Retina (tissue), 1 donor: ENCODE results near the gene THEM4.
"Not testable (repeated sequence)": the region's sequence is repeated elsewhere in the genome, so short reads cannot be mapped to it uniquely, and the experiment has no call there.

Experiments
- DNase-seq: peaks from one replicate; pipeline ENCODE4 v3.0.0-alpha.2; 2016

Gene THEM4

DNA sequence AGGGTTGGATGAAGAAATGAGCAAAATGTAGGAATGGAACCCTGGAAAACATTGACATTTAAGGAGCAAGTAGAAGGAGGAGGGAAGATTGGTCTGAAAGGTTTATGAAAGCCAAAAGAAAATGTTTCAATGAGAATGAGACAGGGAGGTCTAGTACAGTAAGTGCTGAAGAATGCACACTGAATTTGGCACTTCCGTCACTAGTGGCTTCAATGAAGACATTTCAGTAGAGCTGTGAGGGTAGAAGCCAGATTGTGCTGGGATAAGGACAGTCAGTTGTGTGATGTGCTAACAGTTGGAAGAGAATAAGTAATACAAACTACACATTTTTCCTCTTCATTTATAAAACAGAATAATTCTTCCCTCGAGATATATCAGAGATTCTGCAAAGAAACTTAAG is 17.1 kb downstream of the THEM4 start:
- no peak for DNase-seq

DNA sequence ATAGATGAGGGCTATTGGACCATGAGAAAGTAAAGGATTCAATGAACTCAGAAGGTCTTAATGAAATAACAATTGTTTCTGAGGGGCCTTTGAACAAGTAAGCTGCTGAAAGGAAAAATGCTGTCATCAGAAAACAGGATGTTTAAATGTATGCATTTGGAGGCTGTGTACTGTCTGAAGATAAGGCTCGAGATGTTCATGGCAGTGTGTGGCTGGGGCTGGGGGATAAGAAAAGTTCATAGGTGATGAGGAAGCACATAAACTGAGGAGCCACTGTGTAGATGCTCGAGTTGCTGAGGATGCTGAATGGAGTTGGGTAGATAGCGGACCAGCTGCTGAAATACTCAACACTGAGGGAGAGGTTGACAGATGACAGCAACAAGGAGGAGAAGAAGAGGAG is 17.8 kb downstream of the THEM4 start:
- no peak for DNase-seq

DNA sequence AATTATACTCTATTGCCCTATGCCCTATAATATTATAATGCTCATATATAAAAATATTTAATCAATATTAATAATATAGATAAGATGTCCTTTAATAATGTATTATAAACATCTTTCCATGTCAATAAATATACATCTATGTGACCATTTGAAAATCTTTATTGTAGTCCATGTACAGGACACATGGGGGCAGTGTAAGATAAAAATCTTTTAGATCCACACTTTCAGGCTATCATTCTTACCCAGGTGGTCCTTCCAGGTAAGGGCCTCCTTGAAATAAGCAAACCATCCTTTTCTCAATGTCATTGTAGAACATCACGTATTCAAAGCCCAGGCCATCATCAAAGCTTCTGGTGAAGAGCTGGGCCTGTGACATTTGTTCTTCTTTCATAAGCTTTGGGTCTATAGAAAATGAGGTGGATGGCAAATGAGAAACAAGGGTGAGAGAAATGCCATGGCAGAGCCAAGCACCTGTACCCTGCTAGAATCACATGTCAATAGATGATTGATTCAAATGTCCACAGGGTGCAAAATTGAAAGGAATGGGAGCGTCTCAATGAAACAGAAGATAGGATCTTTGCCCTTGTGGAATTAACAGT is 20.2 kb downstream of the THEM4 start:
- DNase-seq, result no peak

DNA sequence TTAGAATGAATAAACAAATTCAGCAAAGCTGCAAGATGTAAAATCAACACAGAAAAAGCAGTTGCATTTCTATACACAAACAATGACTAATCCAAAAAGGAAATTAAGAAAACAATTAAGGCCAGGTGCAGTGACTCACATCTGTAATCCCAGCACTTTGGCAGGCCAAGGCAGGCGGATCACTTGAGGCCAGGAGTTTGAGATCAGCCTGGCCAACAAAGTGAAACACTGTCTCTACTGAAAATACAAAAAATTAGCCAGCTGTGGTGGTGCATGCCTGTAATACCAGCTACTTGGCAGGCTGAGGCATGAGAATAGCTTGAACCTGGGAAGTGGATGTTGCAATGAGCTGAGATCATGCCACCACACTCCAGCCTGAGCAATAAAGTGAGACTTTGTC is 22.3 kb downstream of the THEM4 start:
- DNase-seq, result no peak

DNA sequence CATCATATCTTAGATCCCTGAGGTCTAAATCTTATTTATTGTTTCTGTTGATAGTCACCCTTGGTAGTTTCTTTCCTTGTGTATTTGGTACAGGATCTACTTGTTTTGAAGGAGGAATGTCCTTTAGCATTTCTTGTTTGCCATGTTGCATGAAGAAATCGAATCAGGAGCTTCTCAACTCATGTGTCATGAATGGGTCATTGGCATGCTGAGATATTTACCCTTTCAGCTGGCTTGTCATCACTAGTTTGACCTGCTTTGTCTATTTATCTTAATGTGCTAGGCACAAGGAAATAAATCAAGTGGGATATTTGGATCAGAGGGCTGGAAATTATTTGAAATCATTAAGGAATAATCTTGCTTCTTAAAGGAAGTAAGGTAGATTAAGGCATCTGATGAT is 23.8 kb downstream of the THEM4 start:
- no peak for DNase-seq

DNA sequence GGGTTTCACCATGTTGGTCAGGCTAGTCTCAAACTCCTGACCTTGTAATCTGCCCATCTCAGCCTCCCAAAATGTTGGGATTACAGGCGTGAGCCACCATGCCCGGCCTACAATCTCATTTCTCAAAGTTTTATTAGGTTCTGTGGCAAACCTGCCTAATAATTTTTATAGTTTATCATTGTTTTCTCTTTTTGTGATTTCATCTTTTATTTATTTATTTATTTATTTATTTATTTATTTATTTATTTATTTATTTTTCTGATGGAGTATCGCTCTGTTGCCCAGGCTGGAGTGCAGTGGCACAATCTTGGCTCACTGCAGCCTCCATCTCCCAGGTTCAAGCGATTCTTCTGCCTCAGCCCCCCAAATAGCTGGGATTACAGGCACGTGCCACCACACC is 24.4 kb downstream of the THEM4 start:
- not testable (repeated sequence) for DNase-seq

DNA sequence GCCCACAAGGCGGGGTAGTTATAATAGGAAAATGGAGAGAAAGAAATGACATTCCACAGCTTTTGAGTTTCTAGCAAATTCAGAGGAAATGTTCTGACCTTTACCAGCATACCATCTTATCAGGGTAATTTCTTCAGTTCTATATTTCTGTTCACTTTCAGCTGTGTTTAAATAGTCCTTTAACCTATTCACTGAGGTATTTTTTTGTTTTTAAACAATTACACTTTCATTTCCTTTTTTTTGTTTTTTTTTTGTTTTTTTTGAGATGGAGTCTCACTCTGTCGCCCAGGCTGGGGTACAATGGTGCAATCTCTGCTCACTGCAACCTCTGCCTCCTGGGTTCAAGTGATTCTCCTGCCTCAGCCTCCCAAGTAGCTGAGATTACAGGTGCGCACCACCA is 24.9 kb downstream of the THEM4 start:
- not testable (repeated sequence) for DNase-seq

DNA sequence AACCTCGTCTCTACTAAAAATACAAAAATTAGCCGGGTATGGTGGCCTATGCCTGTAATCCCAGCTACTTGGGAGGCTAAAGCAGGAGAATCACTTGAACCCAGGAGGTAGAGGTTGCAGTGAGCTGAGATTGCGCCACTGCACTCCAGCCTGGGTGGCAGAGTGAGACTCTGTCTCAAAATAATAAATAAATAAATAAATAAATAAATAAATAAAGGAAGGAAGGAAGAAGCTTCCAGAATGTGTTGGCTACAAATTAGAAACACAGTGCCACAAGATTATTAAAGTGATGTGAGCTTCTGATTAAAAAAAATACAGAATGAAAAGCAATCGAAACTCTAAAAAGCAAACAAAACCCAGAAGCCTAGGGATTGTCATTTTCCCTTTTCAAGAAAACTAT is 25.4 kb downstream of the THEM4 start:
- DNase-seq, result not testable (repeated sequence)

DNA sequence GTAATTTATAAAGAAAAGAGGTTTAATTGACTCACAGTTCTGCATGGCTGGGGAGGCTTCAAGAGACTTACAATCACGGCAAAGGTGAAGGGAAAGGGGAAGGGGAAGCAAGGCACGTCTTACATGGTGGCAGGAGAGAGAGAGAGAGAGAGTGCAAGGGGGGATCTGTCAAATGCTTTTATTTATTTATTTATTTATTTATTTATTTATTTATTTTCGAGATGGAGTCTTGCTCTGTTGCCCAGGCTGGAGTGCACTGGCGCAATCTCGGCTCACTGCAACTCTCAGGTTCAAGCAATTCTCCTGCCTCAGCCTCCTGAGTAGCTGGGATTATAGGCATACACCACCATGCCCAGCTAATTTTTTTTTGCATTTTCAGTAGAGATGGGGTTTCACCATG is 26.4 kb downstream of the THEM4 start:
- DNase-seq, result not testable (repeated sequence)

DNA sequence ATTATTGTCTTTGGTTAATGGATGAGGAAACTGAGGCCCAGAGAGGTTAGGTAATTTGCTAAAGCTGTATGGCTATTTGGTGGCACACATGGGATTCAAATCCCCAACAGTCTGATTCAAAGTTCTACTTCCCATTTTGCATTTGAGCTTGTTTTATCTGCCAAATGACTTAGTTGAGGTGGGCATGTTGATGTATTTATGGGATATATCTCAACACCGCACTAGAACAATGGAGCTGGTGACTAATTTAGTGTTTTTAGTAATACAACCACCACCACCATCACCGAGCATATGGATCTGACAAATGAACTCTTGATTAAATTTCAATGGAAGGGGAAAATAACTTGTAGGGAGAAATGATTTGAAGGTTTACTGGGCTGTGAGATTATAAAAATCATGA is 26.8 kb downstream of the THEM4 start:
- DNase-seq, result no peak

DNA sequence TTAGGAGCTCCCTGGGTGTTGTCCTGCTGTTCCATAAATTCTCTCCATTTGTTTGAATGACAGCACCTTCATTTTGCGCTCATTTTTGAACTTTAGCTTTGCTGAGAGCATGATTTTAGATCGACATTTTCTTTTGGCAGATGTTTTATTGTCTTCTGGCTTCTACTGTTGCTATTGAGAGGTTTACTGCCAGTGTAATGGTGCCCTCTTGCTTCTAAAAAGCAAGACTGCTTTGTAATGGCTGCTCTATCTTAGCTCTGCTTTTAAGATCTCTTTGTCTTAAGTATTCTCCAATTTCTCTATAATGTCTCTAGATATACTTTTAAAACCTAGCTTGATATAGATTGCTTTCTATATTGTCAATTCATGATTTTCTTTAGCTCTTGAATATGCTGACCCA is 27.8 kb downstream of the THEM4 start:
- DNase-seq, result no peak

DNA sequence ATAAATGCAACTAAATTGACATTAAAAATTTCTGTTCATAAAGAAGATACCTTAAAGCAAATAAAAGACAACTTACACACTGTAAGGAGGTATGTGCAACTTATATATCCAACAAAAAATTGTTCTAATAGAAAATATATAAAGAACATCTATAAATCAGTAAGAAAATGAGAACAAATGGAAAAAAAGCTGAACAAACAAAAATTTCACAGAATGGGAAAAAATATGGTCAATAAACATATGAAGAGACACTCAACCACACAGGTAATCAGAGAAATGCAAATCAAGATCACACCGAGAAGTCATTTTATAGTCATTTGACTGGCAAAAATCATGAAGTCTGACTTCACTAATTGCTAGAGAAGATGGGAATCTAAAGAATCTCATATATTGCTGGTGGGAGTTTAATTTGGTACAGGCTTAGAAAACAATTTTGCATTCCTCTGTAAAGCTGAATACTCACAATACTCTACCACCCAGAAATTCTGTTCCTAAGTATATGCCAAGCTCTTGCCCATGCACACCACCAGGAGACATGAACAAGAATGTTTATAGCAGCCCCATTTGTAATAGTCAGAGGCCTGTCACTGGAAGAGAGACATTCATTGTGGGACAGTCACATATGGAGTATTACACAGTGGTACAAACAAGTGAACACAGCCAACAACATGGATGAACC is 33.8 kb downstream of the THEM4 start:
- DNase-seq, result no peak

DNA sequence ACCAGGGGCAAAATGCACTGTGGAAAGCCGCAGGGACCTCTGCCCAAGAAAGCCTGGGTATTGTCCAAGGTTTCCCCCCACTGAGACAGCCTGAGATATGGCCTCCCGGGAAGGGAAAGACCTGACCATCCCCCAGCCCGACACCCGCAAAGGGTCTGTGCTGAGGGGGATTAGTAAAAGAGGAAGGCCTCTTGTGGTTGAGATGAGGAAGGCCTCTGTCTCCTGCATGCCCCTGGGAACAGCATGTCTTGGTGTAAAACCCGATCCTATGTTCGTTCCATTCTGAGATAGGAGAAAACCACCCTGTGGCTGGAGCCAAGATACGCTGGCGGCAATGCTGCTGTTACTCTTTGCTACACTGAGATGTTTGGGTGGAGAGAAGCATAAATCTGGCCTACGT is 36.5 kb downstream of the THEM4 start:
- DNase-seq, result not testable (repeated sequence)

DNA sequence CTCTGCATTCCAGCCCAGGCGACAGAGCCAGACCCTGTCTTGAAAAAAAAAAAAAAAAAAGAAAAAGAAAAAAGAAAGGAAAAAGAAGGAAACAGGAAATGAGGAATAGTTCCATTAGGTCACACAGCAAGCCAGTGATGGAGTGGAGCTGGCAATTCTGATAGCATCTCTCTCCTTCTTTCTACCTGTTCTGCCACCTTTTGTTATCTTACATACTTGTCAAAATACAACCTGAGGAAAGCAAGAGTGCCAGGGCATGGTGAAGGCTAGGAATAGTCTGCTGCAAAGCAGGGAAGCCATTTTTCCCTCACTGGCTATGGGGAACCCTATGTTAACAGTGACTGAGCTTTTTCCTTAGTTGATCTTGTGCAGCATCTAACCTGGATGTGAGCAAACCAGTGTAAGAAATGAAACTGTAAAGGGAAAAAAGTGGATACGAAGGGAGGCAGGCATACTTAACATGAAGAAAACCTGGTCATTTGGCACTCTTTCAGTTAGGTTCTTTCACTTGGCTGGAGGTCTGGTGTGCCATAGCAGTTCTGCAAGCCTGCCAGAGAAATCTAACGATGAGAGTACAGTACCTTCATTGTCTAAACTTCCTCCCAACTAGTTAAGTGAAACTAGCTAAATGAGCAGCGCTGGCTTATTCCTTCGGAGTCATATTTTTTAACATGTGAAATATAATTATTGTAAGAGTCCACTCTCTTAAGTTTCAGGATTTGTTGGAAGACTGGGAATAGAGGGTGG is 37.9 kb downstream of the THEM4 start:
- DNase-seq, result no peak

DNA sequence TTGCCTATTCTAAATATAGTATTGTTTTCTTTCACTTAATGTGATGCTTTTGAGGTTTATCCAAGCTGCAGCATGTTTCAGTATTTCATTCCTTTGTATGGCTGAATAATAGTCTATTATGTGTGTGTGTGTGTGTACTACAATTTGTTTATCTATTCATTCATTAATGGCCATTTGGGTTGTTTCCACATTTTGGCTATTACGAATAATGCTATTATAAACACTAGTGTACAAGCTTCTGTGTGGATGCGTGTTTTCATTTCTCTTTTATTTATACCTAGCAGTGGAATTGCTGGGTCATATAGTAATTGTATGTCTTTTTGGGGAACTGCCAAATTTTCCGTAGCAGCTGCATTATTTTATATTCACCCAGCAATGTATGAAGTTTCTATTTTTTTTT is 40.8 kb downstream of the THEM4 start:
- no peak for DNase-seq

DNA sequence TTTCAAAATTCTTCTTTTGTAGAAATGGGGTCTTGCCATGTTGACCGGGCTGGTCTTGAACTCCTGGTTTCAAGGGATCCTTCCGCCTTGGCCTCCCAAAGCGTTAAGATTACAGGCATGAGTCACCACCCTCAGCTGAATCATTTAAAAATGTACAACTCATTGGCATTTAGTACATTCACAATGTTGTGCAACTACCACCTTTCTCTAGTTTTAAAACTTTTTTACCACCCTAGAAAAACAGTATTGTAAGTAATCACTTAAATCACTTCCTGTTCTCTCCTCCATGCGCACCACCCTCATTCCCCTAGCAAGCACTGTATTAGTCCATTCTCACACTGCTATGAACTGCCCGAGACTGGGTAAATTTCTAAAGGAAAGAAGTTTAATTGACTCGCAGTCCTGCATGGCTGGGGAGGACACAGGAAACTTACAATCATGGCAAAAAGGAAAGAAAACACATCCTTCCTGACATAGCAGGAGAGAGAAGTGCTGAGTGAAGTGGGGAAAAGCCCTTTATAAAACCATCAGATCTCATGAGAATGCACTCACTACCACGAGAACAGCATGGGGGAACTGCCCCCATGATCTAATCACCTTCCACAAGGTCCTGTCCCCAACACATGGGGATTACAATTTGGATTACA is 41.4 kb downstream of the THEM4 start:
- no peak for DNase-seq

DNA sequence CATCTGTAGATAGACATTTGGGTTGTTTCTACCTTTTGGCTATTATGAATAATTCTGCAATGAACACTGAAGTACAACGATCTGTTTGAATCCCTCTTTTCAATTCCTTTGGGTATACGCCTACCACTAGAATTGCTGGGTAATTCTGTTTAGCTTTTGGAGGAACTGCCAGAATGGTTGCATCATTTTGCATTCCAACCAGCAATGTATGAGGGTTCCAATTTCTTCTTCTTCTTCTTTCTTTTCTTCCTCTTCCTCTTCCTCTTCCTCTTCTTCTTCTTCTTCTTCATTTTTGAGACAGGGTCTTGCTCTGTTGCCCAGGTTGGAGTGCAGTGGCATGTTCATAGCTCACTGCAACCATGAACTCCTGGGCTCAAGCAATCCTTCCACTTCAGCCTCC is 42.0 kb downstream of the THEM4 start:
- DNase-seq, result no peak

DNA sequence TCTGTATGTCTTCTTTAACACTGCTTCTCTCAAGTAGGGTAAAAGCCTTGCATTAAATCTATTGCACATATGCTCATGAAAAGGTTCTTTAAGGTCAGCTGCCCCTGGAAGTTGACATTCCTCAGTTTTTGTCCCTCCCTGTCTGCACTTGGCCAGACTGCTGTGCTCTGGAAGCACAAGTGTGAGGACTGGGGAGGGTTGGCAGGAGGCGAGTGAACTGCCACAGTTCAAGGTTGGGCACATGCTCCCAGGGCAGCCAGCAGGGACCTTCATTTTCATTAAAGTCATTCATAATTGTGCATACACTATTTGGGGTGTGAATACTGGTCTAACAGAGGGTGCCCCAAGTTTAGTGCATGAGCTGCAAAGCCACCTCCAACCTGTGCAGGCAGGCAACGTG is 44.9 kb downstream of the THEM4 start:
- DNase-seq, result no peak

DNA sequence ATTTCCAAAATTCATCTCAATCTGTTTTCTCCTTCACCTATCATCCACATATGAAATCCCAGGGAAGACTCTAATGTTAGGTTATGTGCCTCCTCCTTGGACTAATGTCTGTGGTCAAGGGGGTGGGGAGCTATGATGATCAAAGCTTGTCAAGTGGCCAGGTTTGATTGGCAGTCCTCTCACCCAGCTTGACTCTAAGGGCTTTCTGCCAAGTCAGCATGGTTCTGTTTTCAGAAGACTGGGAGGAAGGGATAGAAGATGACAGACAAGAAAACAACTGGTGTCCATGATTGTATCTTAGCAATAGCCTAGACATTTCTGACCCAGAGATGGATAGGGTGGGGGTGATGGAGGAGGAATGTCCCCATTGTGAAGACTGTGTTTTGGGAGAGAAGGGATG is 46.7 kb downstream of the THEM4 start:
- DNase-seq, result no peak

DNA sequence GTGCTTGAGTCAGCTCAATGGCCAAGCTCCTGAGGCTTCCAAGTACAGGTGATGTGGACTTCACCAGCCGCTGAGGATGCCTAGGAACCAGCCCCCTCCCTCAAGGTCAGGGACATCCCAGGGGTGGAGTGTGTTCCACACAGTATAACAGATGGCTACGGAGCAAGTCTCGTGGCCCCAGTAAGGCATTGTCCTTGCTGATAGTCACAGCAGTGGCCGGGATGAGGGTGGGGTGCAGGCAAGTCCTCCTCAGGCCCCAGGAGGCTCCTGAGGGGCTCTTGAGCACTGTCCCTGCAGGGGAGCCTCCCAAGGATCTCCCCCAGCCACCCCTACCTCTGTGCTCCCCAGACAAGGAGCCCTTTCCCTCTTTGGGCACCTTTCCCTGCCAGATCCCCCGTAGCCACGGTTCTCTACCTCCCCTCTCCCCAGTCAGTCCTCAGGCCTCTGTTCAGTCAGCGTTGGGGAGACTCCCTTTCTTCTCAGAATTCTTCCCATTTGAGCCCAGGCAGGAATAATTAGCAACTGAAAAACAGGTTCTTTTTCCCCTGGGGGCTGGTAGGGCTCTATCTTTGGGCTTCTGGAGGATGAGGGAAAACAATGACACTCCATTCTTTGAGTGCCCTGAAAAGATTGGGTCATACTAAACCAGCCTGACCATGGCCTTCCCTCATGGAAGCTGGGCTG is 48.7 kb downstream of the THEM4 start:
- DNase-seq, result no peak

DNA sequence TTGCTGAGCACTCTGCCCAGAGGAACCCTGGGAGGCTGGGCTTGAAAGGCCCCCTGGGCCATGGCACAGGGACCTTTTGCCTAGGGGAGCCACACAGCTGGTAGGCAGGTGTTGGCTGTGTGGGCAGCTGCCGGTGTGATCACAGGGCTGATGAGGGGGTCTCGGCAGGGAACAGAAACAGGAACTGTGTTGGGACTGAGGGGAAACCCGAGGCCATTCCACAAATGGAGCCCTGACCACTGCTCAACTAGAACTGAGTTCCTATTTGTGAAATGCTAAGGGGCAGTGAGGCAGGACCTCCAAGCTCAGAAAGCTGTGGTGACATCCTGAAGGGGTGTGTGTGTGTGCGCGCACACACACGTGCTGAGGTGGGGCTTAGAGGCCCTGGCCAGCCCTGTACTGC is 49.4 kb downstream of the THEM4 start:
- DNase-seq, result no peak

DNA sequence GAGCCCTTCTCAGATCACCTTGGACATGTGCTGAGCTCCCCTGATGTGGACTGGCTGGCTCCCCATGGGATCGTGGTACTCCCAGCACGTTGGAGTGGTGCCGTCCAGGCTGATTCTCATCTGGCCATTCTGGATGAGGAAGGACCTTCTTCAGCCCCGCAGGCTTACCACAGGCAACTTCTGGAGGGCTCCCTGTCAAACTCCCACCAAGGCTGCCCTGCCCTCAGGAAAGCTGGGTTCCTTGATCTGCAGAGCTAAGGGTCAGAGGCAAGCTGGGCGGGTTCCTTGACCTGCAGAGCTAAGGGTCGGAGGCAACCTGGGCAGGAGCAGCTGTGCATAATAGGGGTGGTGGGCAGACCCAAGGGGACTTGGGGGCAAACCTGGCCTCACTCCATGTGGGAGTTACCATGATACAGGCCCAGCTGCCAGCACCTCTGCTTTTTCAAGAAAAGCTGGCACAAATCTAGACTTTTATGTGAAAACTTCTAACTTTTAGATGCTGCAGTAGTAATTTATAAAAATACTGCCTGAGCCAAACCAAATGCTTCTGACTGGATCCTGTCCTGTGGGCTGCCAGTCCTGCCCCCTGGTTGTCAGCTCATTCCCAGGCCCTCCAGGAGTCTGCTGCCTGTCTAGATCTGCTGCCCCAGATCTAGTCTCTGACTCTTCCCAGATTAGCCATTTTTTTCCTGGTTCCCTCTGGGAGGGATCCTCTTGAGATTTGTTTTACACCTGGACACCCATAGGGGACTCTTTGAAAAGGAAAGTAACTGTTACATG is 50.2 kb downstream of the THEM4 start:
- DNase-seq, result no peak
